Measurements from ENCODE around the gene PITX3. TPM values are rescaled to one million over a fixed set of nuclear protein-coding genes. Genes with fewer than 3 reads are reported as not detected.

PITX3 gene
- total and polyA plus RNA-seq, 2 donors (not counting 3 experiments of a cell fraction or from before 2014, with no cell fraction given): not detected

- FAIRE-seq: no peak
These were observed 39.8 kb upstream of the PITX3 start for GRCh38 chr10:102281102-102281487.

More at GRCh38 chr10:102281102-102281487, 39.8 kb upstream of the PITX3 start:
- no peaks in the 10 kb centered on the region for H3K9me3 ChIP-seq (replicated peaks; ENCODE audit: control insufficient read depth, insufficient read depth, low read length)
- no peaks in the 10 kb centered on the region for H3K27me3 ChIP-seq (ENCODE audit: control insufficient read depth in 2 of 2, insufficient read depth in 2 of 2, low read length in 2 of 2)
- H2AFZ ChIP-seq (ENCODE audit: low read depth, low read length): no peak overlapping the region
- H3K4me3 ChIP-seq (replicated peaks in 1 of 3; ENCODE audit: insufficient read depth in 1 of 3, low read depth in 1 of 3, low read length in 3 of 3): peak overlapping the region in 1 of 3 experiments; percentile 16
- CTCF ChIA-PET: interaction anchor here (1.0 to 1.7 kb wide), 7 partner anchors 19 to 71 kb away, joined by 3 to 8 read pairs (median 4); no protein-coding TSS in a partner anchor
- no TSS peak for BruUV-seq (replicated peaks)
- dilution Hi-C loops (cut with MboI; ENCODE audit: extremely low pct_ligation_motif_present, low sequenced_read_pairs): no loop called here
- H4K20me1 ChIP-seq (replicated peaks; ENCODE audit: control insufficient read depth, extremely low read depth, insufficient read depth, low read length): peaks cover 14% of the 10 kb centered on the region
- H3K9me1 ChIP-seq (replicated peaks; ENCODE audit: control insufficient read depth, extremely low read depth, insufficient read depth, low read length): no peaks in the 10 kb centered on the region
- TF ChIP-seq GATA2 (IDR thresholded peaks at IDR 0.05; ENCODE audit: insufficient read depth, insufficient read length, low read depth, low read length) (no peak), JUN (IDR thresholded peaks at IDR 0.05; ENCODE audit: borderline replicate concordance, insufficient read depth, insufficient read length, low read depth) (no peak), POLR2A (IDR thresholded peaks at IDR 0.05; ENCODE audit: low read depth, low read length) (no peak), MAX (IDR thresholded peaks at IDR 0.05; ENCODE audit: insufficient read depth, insufficient read length) (no peak), POLR2AphosphoS5 (IDR thresholded peaks at IDR 0.05; ENCODE audit: insufficient read depth, low read depth, low read length) (no peak), FOS (IDR thresholded peaks at IDR 0.05; ENCODE audit: borderline replicate concordance, insufficient read depth, low read length) (no peak), MYC (IDR thresholded peaks at IDR 0.05; ENCODE audit: low read depth, low read length) (no peak), CTCF (IDR thresholded peaks at IDR 0.05; ENCODE audit: extremely low read depth in 1 of 2, insufficient read depth in 1 of 2, low read depth in 1 of 2, low read length in 2 of 2) (no peak), EZH2 (IDR thresholded peaks at IDR 0.05; ENCODE audit: borderline replicate concordance, low read depth, low read length, severe bottlenecking) (no peak)
- intact Hi-C loops (cut with micrococcal nuclease): loop anchor here (2.0 to 5.0 kb wide), 2 partner anchors 20 to 34 kb away; partner anchors contain the start of gene GBF1
- H3K4me1 ChIP-seq (ENCODE audit: control insufficient read depth, extremely low read depth, insufficient read depth, low read length): peaks cover 22% of the 10 kb centered on the region
- peaks cover 38% of the 10 kb centered on the region for H3K79me2 ChIP-seq (ENCODE audit: control insufficient read depth, insufficient read depth, low read length)
- DNase-seq (ENCODE audit: low read depth, low spot score): no peak
- H3K4me2 ChIP-seq (ENCODE audit: insufficient read depth, low read length): peak overlapping the region; percentile 19
- H3K36me3 ChIP-seq (ENCODE audit: control insufficient read depth in 2 of 2, extremely low read depth in 1 of 2, insufficient read depth in 2 of 2, low read length in 2 of 2): no peaks in the 10 kb centered on the region
- POLR2A ChIA-PET: no interaction called here
- H3K9ac ChIP-seq (replicated peaks; ENCODE audit: extremely low read depth, insufficient read depth, low read length): peak overlapping the region; percentile 19
- H3K27ac ChIP-seq (ENCODE audit: insufficient read depth, low read depth, low read length): peak overlapping the region; percentile 40
